Effector memory CD8-positive, alpha-beta T cell (primary cell): ENCODE results near the gene ADGRL2.
"Not testable (repeated sequence)": the region's sequence is repeated elsewhere in the genome, so short reads cannot be mapped to it uniquely, and the experiment has no call there.

Source experiments
- ATAC-seq: fragments of 150-1000 bp; cut with Tn5 transposase; replicated peaks from 2 replicates; pipeline ENCODE4 v1.10.0; 2021; ENCODE audit warnings: mild to moderate bottlenecking, moderate library complexity
- DNase-seq, 3 experiments: peaks; one replicate each; pipeline ENCODE4 v3.0.0; 2021
- H3K27ac Mint-ChIP-seq, 2 donors: one replicate each; pipeline ENCODE4 v1.8.0; 2022; ENCODE audit warnings: mild to moderate bottlenecking in 2 of 2, mixed read lengths in 2 of 2, moderate library complexity in 2 of 2
- H3K27me3 Mint-ChIP-seq, 2 donors: one replicate each; pipeline ENCODE4 v1.8.0; 2022; ENCODE audit warnings: mixed read lengths in 2 of 2
- H3K36me3 Mint-ChIP-seq: one replicate; pipeline ENCODE4 v1.8.0; 2022; ENCODE audit warnings: mild to moderate bottlenecking, moderate library complexity, mixed read lengths; ENCODE audit not compliant: insufficient read depth
- H3K4me1 Mint-ChIP-seq, 2 donors: one replicate each; pipeline ENCODE4 v1.8.0; 2022; ENCODE audit warnings: low read depth in 2 of 2, mixed read lengths in 2 of 2
- H3K4me3 Mint-ChIP-seq, 2 donors: one replicate each; pipeline ENCODE4 v1.8.0; 2022; ENCODE audit warnings: mild to moderate bottlenecking in 2 of 2, mixed read lengths in 2 of 2, moderate library complexity in 2 of 2
- H3K9me3 Mint-ChIP-seq, 2 donors: one replicate each; pipeline ENCODE4 v1.8.0; 2022; ENCODE audit warnings: mixed read lengths in 2 of 2

ADGRL2 gene

GRCh38 chr1:81844477-81844876, 43.7 kb downstream of the ADGRL2 start:
- no peak for ATAC-seq

GRCh38 chr1:81846630-81847029, 45.9 kb downstream of the ADGRL2 start:
- Mint-ChIP-seq H3K36me3 (no peaks in the 10 kb centered on the region), H3K9me3 (peaks cover 11 to 18% of the 10 kb centered on the region in 2 donors)

More at GRCh38 chr1:81844477-81844876, 43.7 kb downstream of the ADGRL2 start:
- Mint-ChIP-seq H3K27ac (no peak overlapping the region), H3K27me3 (no peaks in the 10 kb centered on the region), H3K4me1 (no peaks in the 10 kb centered on the region), H3K9me3 (peaks cover 11 to 21% of the 10 kb centered on the region in 2 donors), H3K4me3 (no peak overlapping the region), H3K36me3 (no peaks in the 10 kb centered on the region)
- no peak for DNase-seq

GRCh38 chr1:81847063-81847462, 46.3 kb downstream of the ADGRL2 start:
- H3K27ac Mint-ChIP-seq: no peak overlapping the region
- no peak for ATAC-seq

More at GRCh38 chr1:81846630-81847029, 45.9 kb downstream of the ADGRL2 start:
- no peak for DNase-seq
- Mint-ChIP-seq H3K4me1 (no peaks in the 10 kb centered on the region), H3K27me3 (no peaks in the 10 kb centered on the region), H3K4me3 (no peak overlapping the region), H3K27ac (no peak overlapping the region)
- no peak for ATAC-seq

GRCh38 chr1:81848880-81849682, 48.3 kb downstream of the ADGRL2 start:
- Mint-ChIP-seq H3K27ac (no peak overlapping the region), H3K4me3 (no peak overlapping the region), H3K27me3 (no peaks in the 10 kb centered on the region), H3K9me3 (peaks cover 9 to 13% of the 10 kb centered on the region in 2 donors), H3K4me1 (no peaks in the 10 kb centered on the region), H3K36me3 (no peaks in the 10 kb centered on the region)
- DNase-seq (no peak), ATAC-seq (no peak)

More at GRCh38 chr1:81847063-81847462, 46.3 kb downstream of the ADGRL2 start:
- H3K4me3 Mint-ChIP-seq: no peak overlapping the region
- no peaks in the 10 kb centered on the region for H3K4me1 Mint-ChIP-seq
- peaks cover 8 to 13% of the 10 kb centered on the region in 2 donors for H3K9me3 Mint-ChIP-seq
- DNase-seq: no peak
- no peaks in the 10 kb centered on the region for H3K36me3 Mint-ChIP-seq
- H3K27me3 Mint-ChIP-seq: no peaks in the 10 kb centered on the region

GRCh38 chr1:81850031-81850430, 49.3 kb downstream of the ADGRL2 start:
- Mint-ChIP-seq H3K27ac (no peak overlapping the region), H3K27me3 (no peaks in the 10 kb centered on the region), H3K9me3 (peaks cover 12 to 20% of the 10 kb centered on the region in 2 donors), H3K4me3 (no peak overlapping the region), H3K4me1 (no peaks in the 10 kb centered on the region), H3K36me3 (no peaks in the 10 kb centered on the region)
- ATAC-seq (no peak), DNase-seq (no peak)

- Mint-ChIP-seq H3K27ac (no peak overlapping the region), H3K36me3 (no peaks in the 10 kb centered on the region), H3K9me3 (peaks cover 12 to 20% of the 10 kb centered on the region in 2 donors), H3K27me3 (no peaks in the 10 kb centered on the region), H3K4me1 (no peaks in the 10 kb centered on the region), H3K4me3 (no peak overlapping the region)
- no peak for DNase-seq
- ATAC-seq: no peak
Observed at GRCh38 chr1:81850495-81850894, 49.8 kb downstream of the ADGRL2 start.

- H3K4me1 Mint-ChIP-seq: no peaks in the 10 kb centered on the region
- no peak overlapping the region for H3K27ac Mint-ChIP-seq
- H3K9me3 Mint-ChIP-seq: peaks cover 12 to 20% of the 10 kb centered on the region in 2 donors
- DNase-seq (no peak), ATAC-seq (no peak)
- H3K36me3 Mint-ChIP-seq: no peaks in the 10 kb centered on the region
- H3K27me3 Mint-ChIP-seq: no peaks in the 10 kb centered on the region
- no peak overlapping the region for H3K4me3 Mint-ChIP-seq
Observed at GRCh38 chr1:81851217-81851616, 50.5 kb downstream of the ADGRL2 start.

- no peaks in the 10 kb centered on the region for H3K4me1 Mint-ChIP-seq
- no peak overlapping the region for H3K4me3 Mint-ChIP-seq
- no peaks in the 10 kb centered on the region for H3K27me3 Mint-ChIP-seq
- no peaks in the 10 kb centered on the region for H3K36me3 Mint-ChIP-seq
- H3K27ac Mint-ChIP-seq: no peak overlapping the region
- H3K9me3 Mint-ChIP-seq: peaks cover 7 to 9% of the 10 kb centered on the region in 2 donors
- no peak for DNase-seq
- ATAC-seq: no peak
Observed at GRCh38 chr1:81852961-81853360, 52.2 kb downstream of the ADGRL2 start.

- ATAC-seq: no peak
- Mint-ChIP-seq H3K27ac (no peak overlapping the region), H3K27me3 (no peaks in the 10 kb centered on the region), H3K9me3 (peaks cover 0 to 5% of the 10 kb centered on the region in 2 donors), H3K4me1 (no peaks in the 10 kb centered on the region), H3K4me3 (no peak overlapping the region), H3K36me3 (no peaks in the 10 kb centered on the region)
- DNase-seq: no peak
Observed at GRCh38 chr1:81867235-81867634, 66.5 kb downstream of the ADGRL2 start.

- Mint-ChIP-seq H3K9me3 (peaks cover 0 to 5% of the 10 kb centered on the region in 2 donors), H3K36me3 (no peaks in the 10 kb centered on the region), H3K4me3 (no peak overlapping the region), H3K27me3 (no peaks in the 10 kb centered on the region), H3K4me1 (no peaks in the 10 kb centered on the region), H3K27ac (no peak overlapping the region)
- ATAC-seq (no peak), DNase-seq (no peak)
Observed at GRCh38 chr1:81869307-81869706, 68.6 kb downstream of the ADGRL2 start.

- H3K4me1 Mint-ChIP-seq, H3K9me3 Mint-ChIP-seq, H3K27me3 Mint-ChIP-seq, DNase-seq, H3K4me3 Mint-ChIP-seq, H3K27ac Mint-ChIP-seq, H3K36me3 Mint-ChIP-seq, ATAC-seq: not testable (repeated sequence)
Observed at GRCh38 chr1:81871091-81871490, 70.4 kb downstream of the ADGRL2 start.

- no peak overlapping the region for H3K27ac Mint-ChIP-seq
Observed at GRCh38 chr1:81873946-81874345, 73.2 kb downstream of the ADGRL2 start.

GRCh38 chr1:81874461-81874860, 73.7 kb downstream of the ADGRL2 start:
- H3K36me3 Mint-ChIP-seq: no peaks in the 10 kb centered on the region
- no peak for ATAC-seq
- H3K4me1 Mint-ChIP-seq: no peaks in the 10 kb centered on the region
- DNase-seq: no peak
- H3K9me3 Mint-ChIP-seq: no peaks in the 10 kb centered on the region
- H3K27ac Mint-ChIP-seq: no peak overlapping the region
- H3K4me3 Mint-ChIP-seq: no peak overlapping the region
- no peaks in the 10 kb centered on the region for H3K27me3 Mint-ChIP-seq

More at GRCh38 chr1:81873946-81874345, 73.2 kb downstream of the ADGRL2 start:
- no peaks in the 10 kb centered on the region for H3K36me3 Mint-ChIP-seq
- no peak for DNase-seq
- ATAC-seq: no peak
- no peaks in the 10 kb centered on the region for H3K9me3 Mint-ChIP-seq
- no peaks in the 10 kb centered on the region for H3K4me1 Mint-ChIP-seq
- H3K4me3 Mint-ChIP-seq: no peak overlapping the region
- no peaks in the 10 kb centered on the region for H3K27me3 Mint-ChIP-seq

- Mint-ChIP-seq H3K4me1 (no peaks in the 10 kb centered on the region), H3K4me3 (no peak overlapping the region), H3K36me3 (no peaks in the 10 kb centered on the region), H3K9me3 (no peaks in the 10 kb centered on the region), H3K27me3 (no peaks in the 10 kb centered on the region), H3K27ac (no peak overlapping the region)
- no peak for ATAC-seq
- DNase-seq: no peak
Observed at GRCh38 chr1:81874940-81875339, 74.2 kb downstream of the ADGRL2 start.
